Heart right ventricle (tissue), 16 donors: ENCODE results near the gene RIN3. TPM values are rescaled to one million over a fixed set of nuclear protein-coding genes. Genes with fewer than 3 reads are reported as not detected.

ENCODE experiments used
- ATAC-seq, 8 donors: fragments of 200-7000 bp; cut with Tn5 transposase; one replicate each; pipeline ENCODE4 v1.9.1; 2020; ENCODE audit warnings: mild to moderate bottlenecking in 8 of 8, moderate library complexity in 8 of 8, moderate number of reproducible peaks in 1 of 8
- DNase-seq, 2 donors: peaks; one replicate each; pipeline ENCODE4 v3.0.0-alpha.2; 2020
- H3K27ac ChIP-seq, 10 donors: fragments of 200-600 bp; sonication (generic) in 2 of 10; one replicate each; pipeline versions ENCODE4 v1.5.0 to v1.8.0; 2020 to 2022; ENCODE audit warnings: mild to moderate bottlenecking in 3 of 10
- H3K27me3 ChIP-seq, 7 donors: fragments of 200-600 bp; one replicate each; pipeline ENCODE4 v1.8.0; 2021 to 2022; ENCODE audit warnings: mild to moderate bottlenecking in 2 of 7
- H3K36me3 ChIP-seq, 9 donors: fragments of 200-600 bp; sonication (generic) in 1 of 9; one replicate each; pipeline versions ENCODE4 v1.5.0 to v1.8.0; 2020 to 2022; ENCODE audit warnings: mild to moderate bottlenecking in 2 of 9
- H3K4me1 ChIP-seq, 9 donors: fragments of 200-600 bp; sonication (generic) in 1 of 9; one replicate each; pipeline versions ENCODE4 v1.5.0 to v1.8.0; 2020 to 2022; ENCODE audit warnings: mild to moderate bottlenecking in 4 of 9
- H3K4me3 ChIP-seq, 10 donors: fragments of 200-600 bp; sonication (generic) in 2 of 10; one replicate each; pipeline versions ENCODE4 v1.5.0 to v1.8.0; 2020 to 2022; ENCODE audit warnings: mild to moderate bottlenecking in 7 of 10, moderate library complexity in 2 of 10
- H3K9me3 ChIP-seq, 11 donors: fragments of 200-600 bp in 10 of 11; sonication (generic) in 2 of 11; one replicate each; pipeline versions ENCODE4 v1.5.0 to v1.8.0; 2013 to 2022; ENCODE audit warnings: mild to moderate bottlenecking in 2 of 11, control low read depth in 1 of 11, moderate library complexity in 1 of 11
- WGBS, 2 donors: extraction: QIAGEN DNeasy Blood & Tissue Kit; methylation state at CpG; one replicate each; pipeline ENCODE4 v1.1.7; 2013; ENCODE audit warnings: inconsistent platforms in 1 of 2; 5-methylcytosine and 5-hydroxymethylcytosine counted together
- intact Hi-C, 10 donors: fragments of 100-400 bp; cut with DNase I; formaldehyde crosslinking; loops; one replicate each; pipeline versions ENCODE4 v1.11.1 to v1.14.2; 2022
- polyA plus RNA-seq, 2 donors: library from polyadenylated mRNA; stranded (reverse); fragments of 200-250 nt; gene quantifications; one replicate each; pipeline ENCODE4 v1.2.3, GENCODE V29; 2013
- total RNA-seq, 10 donors: library from RNA; stranded (reverse); fragmentation: NEBNext Ultra II Directional in 3 of 10; extraction: Animal tissue kit (Norgen Biotek cat#: 25700) in 3 of 10; gene quantifications; one replicate each; pipeline versions ENCODE4 v1.2.1 to v1.2.4, GENCODE V29; 2021 to 2023
- TF ChIP-seq, protein P1 (sequence below), 9 donors: fragments of 200-600 bp; sonication (generic) in 2 of 9; IDR thresholded peaks; one replicate each; pipeline versions ENCODE4 v1.5.0 to v1.8.0; 2021 to 2022; ENCODE audit warnings: antibody characterized with exemption in 9 of 9, mild to moderate bottlenecking in 5 of 9, moderate library complexity in 1 of 9
- donor health status: Arrhythmogenic right ventricular cardiomyopathy.
- donor health status: ischemic (EF 13 %, LVEDD 7.1; RV severe dilation, severe dysfunction).
- donor health status: healthy with polysubstance abuse.
- donor health status: DM: no; HTN: yes; CAD: no.
- donor health status: DM: no; HTN: no; CAD: no.
- donor health status: ischemic (EF 25% LVEDD 6.9; RV normal size, moderate dysfunction).
- donor health status: ischemic (EF 25% LVEDD 5.7; RV mildly dilated, moderate dysfunction).
- donor health status: healthy.
- donor health status: DM: yes; HTN: yes; CAD: no.
- donor health status: Ischemic cardiomyopathy.
- donor health status: ischemic (EF 35%, LVEDD 5.7; RV mildly dilated, moderate dysfunction).
- donor health status: nonischemic (EF 11% LVEDD 7.7; RV severe dilation, severe dysfunction).
- donor health status: DM: yes; HTN: yes; CAD: no.
- donor health status: PGD.
- donor health status: ischemic (EF 29% LVEDD 5.4; RV normal size, mild dysfunction).
- donor health status: nonischemic (EF 23%, LVEDD 6.1; RV moderate dilation, normal function).

Gene RIN3
- total and polyA plus RNA-seq, 12 donors, result 7.2 to 24.0 (median 12.2) TPM

DNA sequence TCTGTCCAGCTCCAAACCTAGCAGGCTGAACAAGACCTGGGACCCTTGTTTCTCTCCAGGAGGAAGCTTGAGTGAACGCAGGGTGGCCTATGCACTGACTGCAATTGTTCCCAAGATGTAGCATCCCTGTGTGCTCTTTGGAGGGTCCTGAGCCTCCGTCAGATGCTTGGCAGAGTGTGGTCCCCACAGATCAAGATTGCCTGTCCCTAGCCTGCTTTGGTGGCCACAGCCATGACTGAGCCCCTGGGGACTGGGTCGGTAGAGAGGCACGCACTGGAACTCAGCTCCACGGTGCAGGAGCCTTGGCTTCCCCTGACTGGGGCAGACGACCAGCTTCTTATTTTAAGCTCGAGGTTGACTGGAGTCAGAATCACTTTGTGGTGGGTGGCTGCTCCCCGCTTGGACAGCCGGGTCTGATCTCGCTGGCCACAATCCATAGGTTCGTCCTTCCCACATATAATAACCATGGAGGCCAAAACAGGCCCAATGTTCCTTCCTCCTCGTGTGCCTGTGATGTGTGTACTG, 137.1 kb downstream of the RIN3 start:
- Histone ChIP-seq H3K27me3 (no peaks in the 10 kb centered on the region), H3K27ac (peak overlapping the region in 3 of 10 donors; percentile 20 to 95 (median 22)), H3K36me3 (peaks cover 0 to 41% (median 0%) of the 10 kb centered on the region in 9 donors), H3K4me3 (no peak overlapping the region), H3K4me1 (peaks cover 0 to 64% (median 3%) of the 10 kb centered on the region in 9 donors), H3K9me3 (peaks cover 0 to under 1% (median 0%) of the 10 kb centered on the region in 11 donors)
- WGBS, 2 donors, result 88 to 94% methylated on average over 12 of the region's 12 CpGs
- intact Hi-C loops, result no loop called here
- TF ChIP-seq, protein P1, sequence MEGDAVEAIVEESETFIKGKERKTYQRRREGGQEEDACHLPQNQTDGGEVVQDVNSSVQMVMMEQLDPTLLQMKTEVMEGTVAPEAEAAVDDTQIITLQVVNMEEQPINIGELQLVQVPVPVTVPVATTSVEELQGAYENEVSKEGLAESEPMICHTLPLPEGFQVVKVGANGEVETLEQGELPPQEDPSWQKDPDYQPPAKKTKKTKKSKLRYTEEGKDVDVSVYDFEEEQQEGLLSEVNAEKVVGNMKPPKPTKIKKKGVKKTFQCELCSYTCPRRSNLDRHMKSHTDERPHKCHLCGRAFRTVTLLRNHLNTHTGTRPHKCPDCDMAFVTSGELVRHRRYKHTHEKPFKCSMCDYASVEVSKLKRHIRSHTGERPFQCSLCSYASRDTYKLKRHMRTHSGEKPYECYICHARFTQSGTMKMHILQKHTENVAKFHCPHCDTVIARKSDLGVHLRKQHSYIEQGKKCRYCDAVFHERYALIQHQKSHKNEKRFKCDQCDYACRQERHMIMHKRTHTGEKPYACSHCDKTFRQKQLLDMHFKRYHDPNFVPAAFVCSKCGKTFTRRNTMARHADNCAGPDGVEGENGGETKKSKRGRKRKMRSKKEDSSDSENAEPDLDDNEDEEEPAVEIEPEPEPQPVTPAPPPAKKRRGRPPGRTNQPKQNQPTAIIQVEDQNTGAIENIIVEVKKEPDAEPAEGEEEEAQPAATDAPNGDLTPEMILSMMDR (IDR thresholded peaks at IDR 0.05), result no peak
- DNase-seq (no peak), ATAC-seq (no peak)

DNA sequence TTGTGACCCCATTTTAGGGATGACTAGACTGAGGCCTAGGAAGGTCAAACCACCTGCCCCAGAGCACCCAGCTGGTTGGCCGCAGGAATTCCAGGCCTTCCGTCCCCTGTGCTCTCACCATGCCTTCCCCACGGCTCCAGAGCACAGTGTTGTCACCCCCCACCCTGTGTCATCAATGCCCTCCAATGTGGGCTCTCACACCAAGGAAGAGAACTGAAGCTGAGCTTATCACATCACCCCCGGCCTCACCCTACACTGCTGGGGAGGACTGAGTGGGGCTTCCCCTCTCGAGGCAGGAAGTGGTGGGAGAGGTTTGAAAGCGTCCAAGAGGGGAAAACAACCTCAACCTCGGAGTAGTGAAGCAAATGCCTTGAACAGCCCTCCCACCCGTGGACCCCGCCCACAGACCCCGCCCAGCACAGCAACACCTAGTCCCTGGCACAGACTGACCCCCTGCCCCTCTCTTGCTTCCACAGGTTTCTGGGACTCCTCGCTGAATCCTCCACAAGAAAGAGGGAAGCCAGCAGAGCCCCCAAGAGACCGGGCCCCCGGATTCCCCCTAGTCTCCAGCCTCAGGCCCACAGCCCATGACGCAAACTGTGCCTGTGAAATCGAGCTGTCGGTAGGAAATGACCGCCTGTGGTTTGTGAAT, 137.7 kb downstream of the RIN3 start:
- TF ChIP-seq, protein P1 (IDR thresholded peaks at IDR 0.05), result no peak
- peak in 7 of 8 donors; percentile 5 to 39 (median 32) for ATAC-seq
- intact Hi-C loops, result no loop called here
- Histone ChIP-seq H3K4me3 (peak overlapping the region in 1 of 10 donors; percentile 62), H3K9me3 (no peaks in the 10 kb centered on the region), H3K27me3 (no peaks in the 10 kb centered on the region), H3K36me3 (peaks cover 0 to 41% (median 0%) of the 10 kb centered on the region in 9 donors), H3K4me1 (peaks cover 0 to 64% (median 3%) of the 10 kb centered on the region in 9 donors), H3K27ac (peak overlapping the region in 3 of 10 donors; percentile 20 to 95 (median 22))
- no peak for DNase-seq
- 67 to 69% methylated on average over 16 to 17 of the region's 17 CpGs for WGBS, 2 donors

DNA sequence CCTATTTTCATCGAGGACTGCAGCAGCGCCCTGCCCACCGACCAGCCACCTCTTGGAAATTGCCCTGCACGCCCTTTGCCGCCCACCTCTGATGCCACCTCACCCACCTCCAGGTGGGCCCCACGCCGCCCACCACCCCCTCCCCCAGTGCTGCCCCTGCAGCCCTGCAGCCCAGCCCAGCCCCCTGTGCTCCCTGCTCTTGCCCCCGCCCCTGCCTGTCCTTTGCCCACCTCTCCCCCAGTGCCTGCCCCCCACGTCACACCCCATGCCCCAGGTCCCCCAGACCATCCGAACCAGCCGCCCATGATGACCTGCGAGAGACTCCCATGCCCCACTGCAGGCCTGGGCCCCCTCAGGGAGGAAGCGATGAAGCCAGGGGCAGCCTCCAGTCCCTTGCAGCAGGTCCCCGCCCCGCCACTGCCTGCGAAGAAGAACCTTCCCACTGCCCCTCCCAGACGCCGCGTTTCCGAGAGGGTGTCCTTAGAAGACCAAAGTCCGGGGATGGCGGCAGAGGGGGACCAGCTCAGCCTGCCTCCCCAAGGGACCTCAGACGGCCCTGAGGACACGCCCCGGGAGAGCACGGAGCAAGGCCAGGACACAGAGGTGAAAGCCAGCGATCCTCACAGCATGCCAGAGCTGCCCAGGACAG, 138.3 kb downstream of the RIN3 start:
- intact Hi-C loops, result no loop called here
- H3K27ac ChIP-seq, result peak overlapping the region in 5 of 10 donors; percentile 47 to 95 (median 56)
- WGBS, 2 donors, result 75 to 83% methylated on average over 27 of the region's 27 CpGs
- TF ChIP-seq, protein P1 (IDR thresholded peaks at IDR 0.05), result no peak
- peaks cover 0 to 41% (median 0%) of the 10 kb centered on the region in 9 donors for H3K36me3 ChIP-seq
- ATAC-seq, result peak in 7 of 8 donors; percentile 19 to 47 (median 35)
- peak; percentile 47 to 53 for DNase-seq
- H3K27me3 ChIP-seq, result no peaks in the 10 kb centered on the region
- peaks cover 0 to 64% (median 5%) of the 10 kb centered on the region in 9 donors for H3K4me1 ChIP-seq
- H3K4me3 ChIP-seq, result peak overlapping the region in 6 of 10 donors; percentile 29 to 62 (median 32)
- no peaks in the 10 kb centered on the region for H3K9me3 ChIP-seq

DNA sequence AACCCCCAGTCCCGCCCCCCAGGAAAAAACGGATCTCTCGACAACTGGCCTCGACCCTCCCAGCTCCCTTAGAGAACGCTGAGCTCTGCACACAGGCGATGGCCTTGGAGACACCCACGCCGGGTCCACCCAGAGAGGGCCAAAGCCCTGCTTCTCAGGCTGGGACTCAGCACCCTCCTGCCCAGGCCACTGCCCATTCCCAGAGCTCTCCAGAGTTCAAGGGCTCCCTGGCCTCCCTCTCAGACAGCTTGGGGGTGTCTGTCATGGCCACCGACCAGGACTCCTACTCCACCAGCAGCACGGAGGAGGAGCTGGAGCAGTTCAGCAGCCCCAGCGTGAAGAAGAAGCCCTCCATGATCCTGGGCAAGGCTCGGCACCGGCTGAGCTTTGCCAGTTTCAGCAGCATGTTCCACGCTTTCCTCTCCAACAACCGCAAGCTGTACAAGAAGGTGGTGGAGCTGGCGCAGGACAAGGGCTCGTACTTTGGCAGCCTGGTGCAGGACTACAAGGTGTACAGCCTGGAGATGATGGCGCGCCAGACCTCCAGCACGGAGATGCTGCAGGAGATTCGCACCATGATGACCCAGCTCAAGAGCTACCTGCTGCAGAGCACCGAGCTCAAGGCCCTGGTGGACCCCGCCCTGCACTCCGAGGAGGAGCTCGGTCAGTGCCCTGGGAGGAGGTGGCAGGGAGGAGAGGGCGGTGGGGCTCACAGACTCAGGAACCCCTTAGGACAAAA, 139.0 kb downstream of the RIN3 start:
- Histone ChIP-seq H3K4me1 (peaks cover 0 to 64% (median 9%) of the 10 kb centered on the region in 9 donors), H3K4me3 (peak overlapping the region in 8 of 10 donors; percentile 12 to 62 (median 31)), H3K9me3 (no peaks in the 10 kb centered on the region), H3K27me3 (no peaks in the 10 kb centered on the region), H3K27ac (peak overlapping the region in 6 of 10 donors; percentile 47 to 95 (median 54)), H3K36me3 (peaks cover 0 to 41% (median 0%) of the 10 kb centered on the region in 9 donors)
- intact Hi-C loops, result no loop called here
- DNase-seq (no peak), ATAC-seq (peak in 5 of 8 donors; percentile 2 to 9 (median 5))
- TF ChIP-seq, protein P1 (IDR thresholded peaks at IDR 0.05), result no peak
- WGBS, 2 donors, result 82 to 86% methylated on average over 26 of the region's 26 CpGs
